Cardiac septum (tissue), 1 donor: ENCODE results near the gene KLF7. TPM values are rescaled to one million over a fixed set of nuclear protein-coding genes. Genes with fewer than 3 reads are reported as not detected.
A peak's percentile ranks its signal among the peaks of the same experiment; 100 is the strongest.

ENCODE experiments used
- DNase-seq: peaks from one replicate; pipeline ENCODE4 v3.0.0-alpha.2; 2020; ENCODE audit warnings: low spot score
- intact Hi-C: fragments of 100-400 bp; cut with DNase I; formaldehyde crosslinking; loops from one replicate; pipeline ENCODE4 v1.14.0; 2022
- total RNA-seq: library from RNA; stranded (reverse); fragmentation: NEBNext Ultra II Directional; extraction: Animal tissue kit (Norgen Biotek cat#: 25700); gene quantifications from one replicate; pipeline ENCODE4 v1.2.1, GENCODE V29; 2021
- donor health status: DM: no; HTN: no; CAD: no.

KLF7 gene
- total RNA-seq, 1 donor from 2014 or later: 34.4 TPM

GRCh38 chr2:207110715-207111114 lies 55.0 kb downstream of the KLF7 start:
- DNase-seq: no peak
- intact Hi-C loops: no loop called here

- intact Hi-C loops: no loop called here
- DNase-seq: no peak
These were observed 55.4 kb downstream of the KLF7 start for GRCh38 chr2:207110310-207110709.

GRCh38 chr2:207109768-207110167 lies 56.0 kb downstream of the KLF7 start:
- no peak for DNase-seq
- intact Hi-C loops: no loop called here

GRCh38 chr2:207108440-207108839 lies 57.3 kb downstream of the KLF7 start:
- intact Hi-C loops: no loop called here
- DNase-seq: no peak

- DNase-seq: peak; percentile 81
- intact Hi-C loops: no loop called here
These were observed 58.2 kb downstream of the KLF7 start for GRCh38 chr2:207107551-207107950.

- intact Hi-C loops: no loop called here
- DNase-seq: no peak
These were observed 58.6 kb downstream of the KLF7 start for GRCh38 chr2:207107131-207107530.

- DNase-seq: no peak
- intact Hi-C loops: no loop called here
These were observed 62.6 kb downstream of the KLF7 start for GRCh38 chr2:207103132-207103531.

GRCh38 chr2:207101984-207102383 lies 63.8 kb downstream of the KLF7 start:
- DNase-seq: no peak
- intact Hi-C loops: no loop called here

GRCh38 chr2:207097278-207097677 lies 68.5 kb downstream of the KLF7 start:
- intact Hi-C loops: no loop called here
- DNase-seq: no peak

GRCh38 chr2:207095963-207096362 lies 69.8 kb downstream of the KLF7 start:
- intact Hi-C loops: no loop called here
- DNase-seq: no peak

- no peak for DNase-seq
- intact Hi-C loops: loop anchor here (5.0 kb wide), 1 partner anchor 244 kb away; no protein-coding TSS in a partner anchor
These were observed 72.5 kb downstream of the KLF7 start for GRCh38 chr2:207093234-207093633.

- no peak for DNase-seq
- intact Hi-C loops: loop anchor here (5.0 kb wide), 1 partner anchor 244 kb away; no protein-coding TSS in a partner anchor
These were observed 72.9 kb downstream of the KLF7 start for GRCh38 chr2:207092818-207093217.

- no peak for DNase-seq
- intact Hi-C loops: loop anchor here (2.0 to 5.0 kb wide), 2 partner anchors 71 to 245 kb away; no protein-coding TSS in a partner anchor
These were observed 73.8 kb downstream of the KLF7 start for GRCh38 chr2:207091928-207092327.

GRCh38 chr2:207091176-207091575 lies 74.6 kb downstream of the KLF7 start:
- intact Hi-C loops: loop anchor here (2.0 to 5.0 kb wide), 2 partner anchors 72 to 246 kb away; no protein-coding TSS in a partner anchor
- DNase-seq: no peak

- intact Hi-C loops: loop anchor here (2.0 to 5.0 kb wide), 2 partner anchors 72 to 247 kb away; no protein-coding TSS in a partner anchor
These were observed 75.4 kb downstream of the KLF7 start for GRCh38 chr2:207090389-207090788.

GRCh38 chr2:207088839-207089238 lies 76.9 kb downstream of the KLF7 start:
- intact Hi-C loops: loop anchor here (5.0 kb wide), 1 partner anchor 43 kb away; no protein-coding TSS in a partner anchor
- no peak for DNase-seq

More at GRCh38 chr2:207090389-207090788, 75.4 kb downstream of the KLF7 start:
- DNase-seq: no peak

- intact Hi-C loops: loop anchor here (5.0 kb wide), 1 partner anchor 44 kb away; no protein-coding TSS in a partner anchor
- DNase-seq: no peak
These were observed 77.5 kb downstream of the KLF7 start for GRCh38 chr2:207088276-207088675.

GRCh38 chr2:207087046-207087902 lies 78.5 kb downstream of the KLF7 start:
- intact Hi-C loops: loop anchor here (5.0 kb wide), 1 partner anchor 45 kb away; no protein-coding TSS in a partner anchor

GRCh38 chr2:207086136-207086535 lies 79.6 kb downstream of the KLF7 start:
- intact Hi-C loops: loop anchor here (5.0 kb wide), 1 partner anchor 46 kb away; no protein-coding TSS in a partner anchor
- no peak for DNase-seq

More at GRCh38 chr2:207087046-207087902, 78.5 kb downstream of the KLF7 start:
- no peak for DNase-seq

GRCh38 chr2:207085110-207085509 lies 80.6 kb downstream of the KLF7 start:
- intact Hi-C loops: loop anchor here (5.0 kb wide), 1 partner anchor 47 kb away; no protein-coding TSS in a partner anchor
- DNase-seq: no peak
